ENCODE data around the gene SEMA5A. TPM values are rescaled to one million over a fixed set of nuclear protein-coding genes. Genes with fewer than 3 reads are reported as not detected.

The SEMA5A gene
- polyA plus RNA-seq, 3 donors, result not detected

GRCh38 chr5:9343146-9343850 is 202.6 kb downstream of the SEMA5A start:
- no peak for TF ChIP-seq CTCF (IDR thresholded peaks at IDR 0.05)
- peaks cover 0 to 4% of the 10 kb centered on the region in 2 donors for H3K9me3 ChIP-seq (replicated peaks in 1 of 2; ENCODE audit: control insufficient read depth in 1 of 2, insufficient read depth in 1 of 2, low read length in 2 of 2)
- Mint-ChIP-seq H3K4me3 (no peak overlapping the region), H3K4me1 (no peaks in the 10 kb centered on the region), H3K9me3 (peaks cover 0 to 7% (median 5%) of the 10 kb centered on the region in 7 donors), H3K36me3 (no peaks in the 10 kb centered on the region), H3K27ac (no peak overlapping the region), H3K27me3 (ENCODE audit: low read depth in 3 of 3) (peaks cover 0 to 2% (median 0%) of the 10 kb centered on the region in 3 donors)
- intact Hi-C loops (cut with micrococcal nuclease), result no loop called here
- H2AFZ ChIP-seq (ENCODE audit: insufficient read depth, low read depth, low read length, poor library complexity, severe bottlenecking), result no peak overlapping the region
- 45% methylated on average over 1 of the region's 3 CpGs for WGBS (ENCODE audit: insufficient coverage)
- no peaks in the 10 kb centered on the region for H3K27me3 ChIP-seq (ENCODE audit: control insufficient read depth in 2 of 2, insufficient read depth in 2 of 2, low read length in 2 of 2)
- H4K20me1 ChIP-seq (ENCODE audit: insufficient read depth, low read length), result no peaks in the 10 kb centered on the region
- no peaks in the 10 kb centered on the region for H3K79me2 ChIP-seq (ENCODE audit: insufficient read depth, low read length)
- H3K4me3 ChIP-seq (replicated peaks in 1 of 3; ENCODE audit: low read depth in 2 of 3, low read length in 3 of 3), result no peak overlapping the region
- H3K4me2 ChIP-seq (replicated peaks; ENCODE audit: extremely low read depth, low read length, poor library complexity, severe bottlenecking), result no peak overlapping the region
- H3K9ac ChIP-seq (ENCODE audit: insufficient read depth, low read length, poor library complexity, severe bottlenecking), result no peak overlapping the region
- no peaks in the 10 kb centered on the region for H3K4me1 ChIP-seq (ENCODE audit: control insufficient read depth in 1 of 2, insufficient read depth in 2 of 2, low read length in 2 of 2)
- no peak for DNase-seq
- H3K36me3 ChIP-seq (replicated peaks in 1 of 2; ENCODE audit: control insufficient read depth in 1 of 2, insufficient read depth in 2 of 2, low read length in 2 of 2), result no peaks in the 10 kb centered on the region
- no peak overlapping the region for H3K27ac ChIP-seq (ENCODE audit: low read depth in 1 of 2, low read length in 2 of 2)

GRCh38 chr5:9342161-9342787 is 203.6 kb downstream of the SEMA5A start:
- Histone ChIP-seq H3K79me2 (ENCODE audit: insufficient read depth, low read length) (no peaks in the 10 kb centered on the region), H3K9ac (ENCODE audit: insufficient read depth, low read length, poor library complexity, severe bottlenecking) (no peak overlapping the region), H3K4me1 (ENCODE audit: control insufficient read depth in 1 of 2, insufficient read depth in 2 of 2, low read length in 2 of 2) (no peaks in the 10 kb centered on the region), H2AFZ (ENCODE audit: insufficient read depth, low read depth, low read length, poor library complexity, severe bottlenecking) (no peak overlapping the region), H3K4me2 (replicated peaks; ENCODE audit: extremely low read depth, low read length, poor library complexity, severe bottlenecking) (no peak overlapping the region), H3K9me3 (replicated peaks in 1 of 2; ENCODE audit: control insufficient read depth in 1 of 2, insufficient read depth in 1 of 2, low read length in 2 of 2) (peaks cover 0 to 4% of the 10 kb centered on the region in 2 donors), H3K36me3 (replicated peaks in 1 of 2; ENCODE audit: control insufficient read depth in 1 of 2, insufficient read depth in 2 of 2, low read length in 2 of 2) (no peaks in the 10 kb centered on the region), H3K27ac (ENCODE audit: low read depth in 1 of 2, low read length in 2 of 2) (no peak overlapping the region), H4K20me1 (ENCODE audit: insufficient read depth, low read length) (no peaks in the 10 kb centered on the region), H3K4me3 (replicated peaks in 1 of 3; ENCODE audit: low read depth in 2 of 3, low read length in 3 of 3) (no peak overlapping the region), H3K27me3 (ENCODE audit: control insufficient read depth in 2 of 2, insufficient read depth in 2 of 2, low read length in 2 of 2) (no peaks in the 10 kb centered on the region)
- TF ChIP-seq CTCF (IDR thresholded peaks at IDR 0.05), result no peak
- DNase-seq, result no peak
- intact Hi-C loops (cut with micrococcal nuclease), result no loop called here
- Mint-ChIP-seq H3K4me3 (no peak overlapping the region), H3K27ac (no peak overlapping the region), H3K9me3 (peaks cover 0 to 6% (median 5%) of the 10 kb centered on the region in 7 donors), H3K36me3 (no peaks in the 10 kb centered on the region), H3K27me3 (ENCODE audit: low read depth in 3 of 3) (peaks cover 0 to 2% (median 0%) of the 10 kb centered on the region in 3 donors), H3K4me1 (no peaks in the 10 kb centered on the region)
- WGBS (ENCODE audit: insufficient coverage), result no CpG with 5 or more reads among the region's 6 CpGs
